ENCODE data around the gene RASGRP2. TPM values are rescaled to one million over a fixed set of nuclear protein-coding genes. Genes with fewer than 3 reads are reported as not detected.
"Not testable (repeated sequence)": the region's sequence is repeated elsewhere in the genome, so short reads cannot be mapped to it uniquely, and the experiment has no call there.

Gene RASGRP2
- total RNA-seq, 4 donors from 2014 or later: 0.64 to 7.6 (median 3.9) TPM

DNA sequence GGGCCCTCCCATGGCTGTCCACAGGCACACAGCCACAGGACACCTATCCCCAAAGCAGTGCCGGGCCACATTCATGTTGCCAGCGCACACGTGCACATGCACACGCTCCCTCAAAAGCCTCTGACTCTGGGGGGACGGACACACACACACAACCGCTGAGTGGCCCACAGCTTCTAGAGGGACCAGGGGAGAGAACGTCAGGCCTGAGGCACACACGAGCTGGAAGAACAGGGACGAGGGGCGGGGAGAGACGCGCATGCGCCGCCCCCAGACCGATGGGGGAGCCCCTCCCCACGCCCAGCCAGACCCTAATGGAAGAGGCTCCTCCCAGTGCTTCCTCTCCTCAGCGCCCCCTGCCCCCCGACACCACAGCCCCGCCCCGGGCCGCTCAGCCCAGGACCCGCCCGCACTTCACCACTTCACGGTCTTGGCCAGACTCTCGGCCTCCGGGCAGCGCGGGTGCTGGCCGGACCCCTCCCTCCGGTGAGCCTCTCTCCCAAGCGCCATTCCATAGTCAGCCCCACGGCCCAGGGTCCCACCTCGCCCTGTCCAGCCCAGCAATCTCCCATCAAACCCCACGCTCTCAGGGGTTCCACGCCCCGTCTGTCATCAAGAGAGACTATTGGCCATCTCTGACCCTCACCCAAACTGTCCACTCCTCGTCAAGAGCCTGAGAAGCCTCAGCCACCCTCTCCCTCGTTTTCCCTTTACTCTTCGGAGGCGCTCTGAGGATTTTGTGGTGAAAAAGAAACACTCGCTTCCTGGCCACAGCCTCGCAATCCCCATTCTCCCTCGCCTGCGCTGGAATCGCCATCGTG lies 32.6 kb downstream of the RASGRP2 start:
- Histone ChIP-seq H3K36me3 (no peaks in the 10 kb centered on the region), H3K27ac (no peak overlapping the region), H3K27me3 (peaks cover 99% of the 10 kb centered on the region), H3K9me3 (no peaks in the 10 kb centered on the region), H3K4me3 (no peak overlapping the region), H3K4me1 (peaks cover 22% of the 10 kb centered on the region)
- WGBS: 20% methylated on average over 39 of the region's 46 CpGs
- TF ChIP-seq CTCF (IDR thresholded peaks at IDR 0.05): no peak
- TF ChIP-seq EP300 (IDR thresholded peaks at IDR 0.05): no peak
- no peak for TF ChIP-seq POLR2AphosphoS5 (IDR thresholded peaks at IDR 0.05)
- no peak for TF ChIP-seq POLR2A (IDR thresholded peaks at IDR 0.05)
- no peak for DNase-seq (ENCODE audit: low spot score in 2 of 2)

- H3K36me3 ChIP-seq: no peaks in the 10 kb centered on the region
- no peak overlapping the region for H3K4me3 ChIP-seq
- peaks cover 22% of the 10 kb centered on the region for H3K4me1 ChIP-seq
- TF ChIP-seq POLR2A (IDR thresholded peaks at IDR 0.05) (no peak), EP300 (IDR thresholded peaks at IDR 0.05) (no peak)
- H3K27me3 ChIP-seq: peaks cover 94% of the 10 kb centered on the region
- no peak for DNase-seq (ENCODE audit: low spot score in 2 of 2)
- 34% methylated on average over 13 of the region's 13 CpGs for WGBS
- no peak overlapping the region for H3K27ac ChIP-seq
- no peaks in the 10 kb centered on the region for H3K9me3 ChIP-seq
These were observed 33.4 kb downstream of the RASGRP2 start for GRCh38 chr11:64710418-64711137.

GRCh38 chr11:64705501-64705900 lies 38.4 kb downstream of the RASGRP2 start:
- Histone ChIP-seq H3K4me3 (no peak overlapping the region), H3K27me3 (peaks cover 72% of the 10 kb centered on the region), H3K4me1 (no peaks in the 10 kb centered on the region), H3K36me3 (no peaks in the 10 kb centered on the region), H3K9me3 (no peaks in the 10 kb centered on the region), H3K27ac (no peak overlapping the region)
- TF ChIP-seq CTCF (IDR thresholded peaks at IDR 0.05) (no peak), EP300 (IDR thresholded peaks at IDR 0.05) (no peak), POLR2AphosphoS5 (IDR thresholded peaks at IDR 0.05) (no peak), POLR2A (IDR thresholded peaks at IDR 0.05) (no peak)
- DNase-seq (ENCODE audit: low spot score in 2 of 2): no peak
- WGBS: 65% methylated on average over 2 of the region's 2 CpGs

GRCh38 chr11:64703048-64703447 lies 40.9 kb downstream of the RASGRP2 start:
- no peaks in the 10 kb centered on the region for H3K36me3 ChIP-seq
- no peak for DNase-seq (ENCODE audit: low spot score in 2 of 2)
- H3K4me1 ChIP-seq: no peaks in the 10 kb centered on the region
- no peak overlapping the region for H3K27ac ChIP-seq
- H3K4me3 ChIP-seq: no peak overlapping the region
- TF ChIP-seq EP300 (IDR thresholded peaks at IDR 0.05) (no peak), POLR2A (IDR thresholded peaks at IDR 0.05) (no peak), POLR2AphosphoS5 (IDR thresholded peaks at IDR 0.05) (no peak), CTCF (IDR thresholded peaks at IDR 0.05) (no peak)
- H3K27me3 ChIP-seq: peaks cover 48% of the 10 kb centered on the region
- no peaks in the 10 kb centered on the region for H3K9me3 ChIP-seq
- 91% methylated on average over 2 of the region's 2 CpGs for WGBS

DNA sequence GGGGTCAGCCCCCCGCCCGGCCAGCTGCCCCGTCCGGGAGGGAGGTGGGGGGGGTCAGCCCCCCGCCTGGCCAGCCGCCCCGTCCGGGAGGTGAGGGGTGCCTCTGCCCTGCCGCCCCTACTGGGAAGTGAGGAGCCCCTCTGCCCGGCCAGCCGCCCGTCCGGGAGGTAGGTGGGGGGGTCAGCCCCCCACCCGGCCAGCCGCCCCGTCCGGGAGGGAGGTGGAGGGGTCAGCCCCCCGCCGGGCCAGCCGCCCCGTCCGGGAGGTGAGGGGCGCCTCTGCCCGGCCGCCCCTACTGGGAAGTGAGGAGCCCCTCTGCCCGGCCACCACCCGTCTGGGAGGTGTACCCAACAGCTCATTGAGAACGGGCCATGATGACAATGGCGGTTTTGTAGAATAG lies 42.0 kb downstream of the RASGRP2 start:
- H3K4me3 ChIP-seq; H3K36me3 ChIP-seq; H3K4me1 ChIP-seq; DNase-seq (ENCODE audit: low spot score in 2 of 2); H3K9me3 ChIP-seq; H3K27ac ChIP-seq: not testable (repeated sequence)
- WGBS: 87% methylated on average over 10 of the region's 29 CpGs
- H3K27me3 ChIP-seq: peaks cover 42% of the 10 kb centered on the region

GRCh38 chr11:64698427-64698826 lies 45.5 kb downstream of the RASGRP2 start:
- no peak for TF ChIP-seq POLR2A (IDR thresholded peaks at IDR 0.05)
- DNase-seq (ENCODE audit: low spot score in 2 of 2): no peak
- WGBS: 86% methylated on average over 1 of the region's 1 CpG
- Histone ChIP-seq H3K4me3 (no peak overlapping the region), H3K4me1 (no peaks in the 10 kb centered on the region), H3K27ac (no peak overlapping the region), H3K9me3 (no peaks in the 10 kb centered on the region), H3K27me3 (peaks cover 36% of the 10 kb centered on the region), H3K36me3 (no peaks in the 10 kb centered on the region)
